HG02885 (cell line): ENCODE results near the gene TMEM143.
"Not testable (repeated sequence)": the region's sequence is repeated elsewhere in the genome, so short reads cannot be mapped to it uniquely, and the experiment has no call there.

ENCODE experiments used
- ATAC-seq: cut with Tn5 transposase; IDR thresholded peaks from one replicate; pipeline ENCODE4 v1.9.1; 2021; ENCODE audit warnings: mild to moderate bottlenecking; ENCODE audit not compliant: unreplicated experiment, poor library complexity

Gene TMEM143

GRCh38 chr19:48301886-48302599 is 61.7 kb downstream of the TMEM143 start:
- ATAC-seq, result no peak

DNA sequence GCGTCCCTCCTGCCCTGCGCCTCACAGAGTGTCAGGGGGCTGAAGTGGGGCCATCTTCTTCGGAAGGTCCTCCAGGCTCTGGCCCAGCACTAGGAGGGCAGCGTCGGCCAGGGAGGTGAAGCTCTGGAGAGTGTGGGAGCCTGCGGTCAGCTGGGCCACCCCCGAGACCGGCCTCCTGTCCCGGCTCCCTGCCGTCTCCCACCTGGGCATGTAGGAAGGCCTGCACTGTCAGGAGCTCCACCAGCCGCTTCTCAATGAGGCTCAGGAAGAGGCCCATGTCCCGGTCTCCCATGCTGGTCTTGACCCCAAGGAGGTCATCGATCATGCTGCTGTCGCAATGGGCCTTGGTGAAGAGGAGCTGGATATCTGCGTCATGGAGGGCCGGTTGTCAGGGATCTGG is 65.8 kb downstream of the TMEM143 start:
- ATAC-seq, result no peak

- no peak for ATAC-seq
These were observed 66.6 kb downstream of the TMEM143 start for GRCh38 chr19:48296963-48297734.

DNA sequence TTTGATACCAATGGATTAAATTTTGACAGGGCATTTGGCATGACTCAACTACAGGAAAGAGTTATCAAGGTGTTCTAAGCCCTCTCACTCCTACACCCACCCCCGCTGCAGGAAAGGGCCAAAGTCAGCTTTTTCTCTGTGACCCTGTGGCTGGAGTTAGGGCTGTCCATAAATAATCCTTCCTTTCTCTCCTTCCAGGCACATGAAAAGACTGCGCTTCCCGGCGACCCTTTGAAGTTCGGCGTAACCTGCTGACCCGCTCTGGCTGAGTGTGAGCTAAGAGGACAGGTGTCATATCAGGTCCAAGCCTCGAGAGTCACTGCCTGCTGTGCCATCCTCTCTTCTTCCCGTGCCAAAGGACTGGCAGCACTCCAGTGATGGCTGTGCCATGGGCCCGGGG is 68.3 kb downstream of the TMEM143 start:
- no peak for ATAC-seq

DNA sequence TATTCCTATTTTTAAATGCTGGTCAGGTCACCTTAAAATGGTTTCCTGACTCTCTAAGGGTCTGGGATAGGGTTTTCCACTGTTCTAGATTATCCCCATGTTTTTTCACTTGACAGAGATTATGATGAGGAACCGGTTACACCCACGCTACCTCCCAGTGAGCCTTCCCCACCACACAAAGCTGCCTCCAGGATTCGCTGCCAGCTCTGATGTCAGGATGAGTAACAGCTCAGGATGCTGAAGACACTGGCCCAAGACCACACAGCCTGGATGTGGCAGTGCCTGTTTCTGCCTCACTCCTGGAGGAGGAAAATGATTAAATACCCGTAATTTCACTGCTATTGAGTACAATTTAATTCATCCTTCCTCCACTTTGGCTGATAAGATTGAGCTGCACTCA is 70.9 kb downstream of the TMEM143 start:
- ATAC-seq, result no peak

DNA sequence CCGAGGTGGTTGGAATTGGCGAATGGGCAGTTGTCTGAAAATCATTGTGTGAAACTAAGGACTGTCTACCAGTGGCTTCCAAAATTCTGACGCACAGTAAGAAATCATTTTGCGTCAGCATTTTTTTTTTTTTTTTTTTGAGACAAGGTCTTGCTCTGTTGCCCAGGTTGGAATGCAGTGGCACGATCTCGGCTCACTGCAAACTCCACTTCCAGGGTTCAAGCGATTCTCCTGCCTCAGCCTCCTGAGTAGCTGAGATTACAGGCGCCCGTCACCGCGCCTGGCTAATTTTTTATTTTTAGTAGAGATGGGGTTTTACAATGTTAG is 72.3 kb downstream of the TMEM143 start:
- ATAC-seq, result not testable (repeated sequence)

DNA sequence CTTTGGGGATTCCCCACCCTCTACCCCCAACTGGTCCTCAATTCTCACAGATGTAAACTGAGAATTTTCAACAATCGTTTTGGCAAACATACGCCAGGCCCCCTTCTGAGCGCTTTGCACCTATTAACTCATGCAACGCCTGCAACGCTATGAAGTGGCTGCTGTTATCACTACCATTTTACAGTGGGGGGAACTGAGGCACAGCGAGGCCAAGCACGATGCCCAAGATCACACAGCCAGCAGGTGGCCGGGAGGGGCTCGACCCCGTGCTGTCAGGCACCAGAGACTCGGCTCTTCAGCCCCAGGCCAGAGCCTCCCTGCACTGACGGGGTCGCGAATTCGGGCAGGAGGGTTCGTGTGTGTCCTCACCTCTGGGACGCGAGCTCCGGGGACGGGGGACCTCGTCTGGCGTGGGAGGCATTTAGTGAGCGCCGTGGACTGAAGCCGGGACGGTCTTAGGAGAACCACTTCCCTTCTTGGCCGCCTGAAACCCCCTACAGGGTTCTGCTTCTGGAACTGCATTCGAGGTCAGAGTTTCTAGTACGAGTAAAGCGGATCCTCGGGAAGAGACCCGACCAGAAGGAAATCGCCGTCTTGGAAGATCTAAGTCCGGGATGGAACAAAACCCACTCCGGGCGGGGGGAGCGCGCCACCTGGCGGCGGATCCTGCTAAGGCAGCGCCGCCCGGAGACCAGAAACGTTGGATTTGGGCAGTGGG is 72.8 kb downstream of the TMEM143 start:
- ATAC-seq, result no peak

- no peak for ATAC-seq
These were observed 73.4 kb downstream of the TMEM143 start for GRCh38 chr19:48290401-48290770.

DNA sequence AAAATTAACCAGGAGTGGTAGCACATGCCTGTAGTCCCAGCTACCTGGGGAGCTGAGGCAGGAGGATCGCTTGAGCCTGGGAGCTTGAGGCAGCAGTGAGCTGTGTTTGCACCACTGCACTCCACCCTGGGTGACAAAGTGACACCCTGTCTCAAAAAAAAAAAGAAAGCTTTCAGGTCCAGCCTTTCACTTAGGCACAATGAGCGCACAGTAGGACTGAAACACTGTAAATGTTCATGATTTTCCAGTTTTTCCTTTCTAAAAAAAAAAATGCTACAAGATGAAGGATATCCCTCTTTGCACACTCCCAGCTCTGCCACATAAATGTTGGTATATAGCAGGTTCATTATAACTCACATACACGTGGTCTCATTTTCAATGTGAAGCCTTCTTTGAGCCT is 76.0 kb downstream of the TMEM143 start:
- ATAC-seq, result no peak

GRCh38 chr19:48284896-48285295 is 78.8 kb downstream of the TMEM143 start:
- ATAC-seq, result no peak

GRCh38 chr19:48283908-48284307 is 79.8 kb downstream of the TMEM143 start:
- ATAC-seq, result no peak
